Cerebellar nuclear complex (tissue), 1 donor: Measurements from ENCODE around the gene NCOA1.
"Not testable (repeated sequence)": the region's sequence is repeated elsewhere in the genome, so short reads cannot be mapped to it uniquely, and the experiment has no call there.

Source experiments
- DNase-seq, 2 experiments: peaks; one replicate each; lab custom pipeline; 2025; lab: John Stamatoyannopoulos, UW

The NCOA1 gene

DNA sequence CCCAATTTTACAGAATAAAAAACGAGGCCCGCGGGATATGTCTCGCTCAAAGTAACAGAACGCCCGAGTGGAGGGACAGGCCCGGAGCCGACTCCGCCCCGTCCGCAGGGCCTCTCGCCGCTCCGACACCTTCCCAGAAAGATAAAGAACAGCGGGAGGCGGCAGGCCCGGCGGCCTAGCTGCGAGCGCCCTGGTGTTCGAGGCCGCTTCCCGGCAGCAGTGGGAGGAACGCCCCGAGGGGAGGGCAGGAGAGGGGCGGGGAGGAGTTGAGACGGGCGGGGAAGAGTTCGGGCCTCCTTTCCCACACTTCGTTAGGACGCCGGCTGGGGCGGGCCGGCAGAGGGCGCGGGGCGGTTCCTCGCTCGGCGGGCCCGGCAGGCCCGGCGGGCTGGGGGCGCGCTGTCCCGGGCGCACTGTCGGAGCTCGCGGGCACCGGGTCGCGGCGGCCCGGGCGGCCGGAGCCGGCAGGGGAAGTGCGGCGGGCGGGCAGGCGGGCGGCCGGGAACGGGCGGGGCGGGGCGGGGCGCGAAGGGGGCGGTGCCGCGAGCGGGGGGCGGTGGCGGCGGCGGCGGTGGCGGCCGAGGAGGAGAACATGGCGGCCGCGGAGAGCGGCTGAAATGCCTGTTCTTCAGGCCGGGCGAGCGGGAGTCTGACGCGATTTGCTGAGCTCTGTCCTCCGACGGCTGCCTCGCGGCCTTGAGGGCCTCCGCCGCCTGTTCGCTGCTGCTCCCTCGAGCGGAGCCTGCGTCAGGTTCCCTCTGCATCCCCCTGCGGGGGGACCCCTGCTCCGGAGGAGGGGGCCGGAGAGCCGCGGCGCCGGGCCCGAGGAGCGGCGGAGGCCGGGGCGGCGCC lies at the start of gene NCOA1:
NCOA1 (plus strand) TSS at position 565 of the 852 bp plus-strand sequence. CDS start 167,424 bp downstream, outside the sequence.
- DNase-seq = peak in 1 of 2 experiments; percentile 29

DNA sequence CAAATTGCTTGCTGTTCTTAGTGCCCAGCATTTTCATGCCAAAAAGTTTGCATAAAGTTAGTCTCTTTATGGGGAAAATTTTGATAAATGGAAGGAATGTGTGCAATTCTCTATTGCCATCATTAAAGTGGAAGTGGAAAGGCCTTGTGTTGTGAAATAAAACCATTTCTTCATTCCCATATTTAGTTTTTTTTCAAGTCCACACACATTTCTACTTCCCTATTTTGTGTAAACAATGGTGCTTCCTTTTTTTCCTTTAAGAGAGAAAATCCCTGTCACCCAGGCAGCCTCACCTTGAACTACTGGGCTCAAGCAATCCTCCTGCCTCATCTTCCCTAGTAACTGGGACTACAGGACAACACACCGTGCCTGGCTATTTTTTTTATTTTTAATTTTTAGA lies 42.3 kb upstream of the NCOA1 start:
- DNase-seq = no peak

DNA sequence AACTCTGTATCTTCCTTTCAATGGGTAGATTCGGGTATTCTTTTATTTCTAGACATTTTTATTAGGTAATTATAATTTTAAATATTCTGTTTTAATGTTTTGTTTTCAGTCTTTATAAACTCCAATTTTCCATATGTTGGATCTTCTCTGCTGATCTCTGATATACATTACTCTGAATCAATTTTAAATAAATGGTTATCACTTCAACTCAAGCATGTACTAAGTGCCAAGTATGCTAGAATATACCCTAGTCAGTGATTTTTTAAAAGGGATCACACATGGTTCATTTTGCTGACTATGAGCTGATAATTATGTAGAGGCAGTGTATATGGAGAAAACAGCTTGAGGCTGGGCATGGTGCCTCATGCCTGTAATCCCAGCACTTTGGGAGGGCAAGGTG lies 41.7 kb upstream of the NCOA1 start:
- no peak for DNase-seq

DNA sequence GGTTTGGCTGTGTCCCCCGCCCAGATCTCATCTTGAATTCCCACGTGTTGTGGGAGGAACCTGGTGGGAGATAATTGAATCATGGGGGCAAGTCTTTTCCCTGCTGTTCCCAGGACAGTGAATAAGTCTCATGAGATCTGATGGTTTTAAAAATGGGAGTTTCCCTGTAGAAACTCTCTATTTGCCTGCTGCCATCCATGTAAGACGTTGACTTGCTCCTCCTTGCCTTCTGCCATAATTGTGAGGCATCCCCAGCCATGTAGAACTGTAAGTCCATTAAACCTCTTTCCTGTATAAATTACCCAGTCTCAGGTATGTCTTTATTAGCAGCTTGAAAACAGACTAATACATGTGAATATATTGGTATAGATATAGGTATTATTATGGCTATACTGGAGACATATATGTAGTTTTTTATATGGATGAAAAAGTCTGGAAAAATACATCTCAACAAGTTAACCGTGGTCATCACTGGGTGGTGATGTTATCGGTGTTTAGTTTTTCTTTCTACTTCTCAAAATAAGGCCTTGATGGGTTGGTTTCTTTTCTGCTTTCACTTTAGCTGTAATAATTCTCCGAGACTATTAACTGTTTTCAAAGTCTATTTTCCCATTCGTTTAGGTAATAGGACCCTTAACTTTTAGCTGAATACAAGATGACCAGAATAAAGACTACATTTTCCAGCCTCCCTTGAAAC lies 39.1 kb upstream of the NCOA1 start:
- no peak for DNase-seq

DNA sequence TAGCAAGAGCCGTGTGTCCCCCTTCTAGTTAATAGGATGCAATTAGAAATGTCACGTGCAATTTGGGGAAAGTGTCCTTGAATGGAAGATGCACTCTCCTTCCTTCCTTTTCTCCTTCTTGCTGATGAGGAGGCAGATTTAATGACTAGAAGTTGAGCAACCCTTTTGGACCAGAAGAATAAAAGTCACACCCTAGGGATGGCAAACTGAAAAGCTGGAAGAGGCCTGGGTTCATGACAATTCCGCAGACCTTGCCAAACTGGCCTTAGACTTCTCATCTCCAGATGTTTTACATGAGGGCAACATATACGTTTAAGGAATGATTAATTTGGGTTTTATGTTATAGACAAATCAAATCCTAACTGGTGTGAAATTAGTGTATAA lies 38.6 kb upstream of the NCOA1 start:
- no peak for DNase-seq

DNA sequence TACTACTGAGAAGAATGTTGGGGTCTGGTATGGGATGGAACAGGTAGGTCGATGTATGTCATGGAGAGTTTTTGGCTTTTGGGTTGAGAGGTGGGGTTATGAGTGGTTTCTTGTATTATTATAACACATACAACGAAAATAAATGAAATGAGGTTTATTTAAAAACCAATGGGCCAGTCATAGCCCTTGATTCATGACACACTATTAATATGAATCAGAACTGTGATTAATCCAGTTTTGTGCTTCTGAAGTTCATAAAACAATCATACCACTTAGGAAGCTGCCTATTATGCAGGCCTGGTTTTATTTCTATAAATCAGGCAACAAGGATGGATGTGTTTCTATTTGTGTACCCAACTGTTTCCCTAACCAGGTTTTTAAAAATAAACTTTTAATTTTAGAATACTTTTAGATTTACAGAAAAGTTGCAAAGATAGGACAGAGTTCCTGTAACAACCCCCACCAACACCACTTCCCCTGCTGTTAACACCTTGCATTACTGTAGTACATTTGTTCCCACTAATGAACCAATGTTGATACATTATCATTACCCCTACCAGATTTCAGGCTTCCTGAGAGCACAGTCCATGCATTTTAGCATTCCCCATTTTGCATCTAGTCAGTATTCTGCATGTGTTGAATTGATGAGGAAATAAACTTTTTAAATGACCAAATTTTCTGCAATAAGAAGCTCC lies 37.5 kb upstream of the NCOA1 start:
- DNase-seq = no peak

DNA sequence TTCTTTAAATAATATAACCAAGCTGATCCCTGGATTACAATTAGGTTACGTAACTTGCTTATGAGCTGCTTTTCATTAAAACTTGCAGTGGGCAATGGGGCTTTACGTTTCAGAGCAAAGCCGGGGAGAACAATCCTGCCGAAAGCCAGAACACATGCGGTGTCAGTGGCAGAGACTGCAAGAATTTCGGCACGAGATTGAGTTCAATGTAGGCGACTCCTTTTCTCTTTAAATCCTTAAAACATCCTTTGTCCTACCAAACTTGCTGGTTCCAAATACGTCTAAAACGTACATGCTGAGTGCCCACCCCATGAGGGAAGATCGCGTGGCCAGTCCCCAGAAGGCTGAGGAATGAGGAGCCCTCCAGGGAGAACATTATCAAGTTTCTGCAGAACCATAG lies 36.8 kb upstream of the NCOA1 start:
- no peak for DNase-seq

DNA sequence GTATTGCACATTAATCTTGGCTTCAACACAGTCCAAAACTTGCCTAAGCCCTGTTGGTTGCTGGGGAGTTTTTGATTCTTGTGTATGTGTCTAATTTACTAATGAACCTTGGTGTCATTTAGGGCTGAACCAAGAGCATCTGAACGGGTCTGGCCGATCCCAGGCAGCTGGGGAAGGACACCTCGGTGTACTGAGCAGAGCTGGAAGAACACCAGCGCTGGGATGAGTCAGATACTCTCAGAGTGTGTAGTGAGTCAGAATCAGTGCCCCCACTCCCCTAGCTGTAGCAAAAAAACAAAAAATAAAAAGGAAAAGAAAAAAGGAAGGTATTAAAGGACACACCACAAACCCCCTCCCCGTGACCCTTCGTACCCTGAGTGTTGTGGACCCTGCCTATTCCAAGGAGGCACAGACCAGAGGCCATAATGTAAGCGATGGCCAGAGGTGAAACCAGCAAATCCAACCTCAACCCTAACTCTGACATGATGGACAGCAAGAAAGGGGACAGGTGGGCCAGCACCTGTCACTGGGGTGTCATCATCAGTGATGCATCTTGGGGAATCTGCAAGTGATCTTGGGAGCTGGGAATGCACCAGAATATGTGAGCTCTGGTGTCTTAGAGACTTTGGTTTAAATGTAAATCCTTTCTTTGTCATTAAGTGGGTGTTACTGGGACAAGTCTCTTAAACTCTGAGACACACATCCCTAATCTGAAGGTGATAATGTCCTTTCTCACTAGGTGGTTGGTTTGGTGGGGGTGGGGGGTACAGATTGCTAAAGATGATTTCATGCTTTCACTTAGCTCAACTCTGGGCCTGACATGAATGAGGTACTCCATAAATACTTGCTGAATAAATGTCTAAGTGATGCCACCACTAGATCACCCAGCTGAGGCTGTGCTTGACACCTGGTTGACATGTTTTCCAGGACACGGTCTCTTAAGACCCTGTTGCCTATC lies 34.2 kb upstream of the NCOA1 start:
- DNase-seq = no peak

DNA sequence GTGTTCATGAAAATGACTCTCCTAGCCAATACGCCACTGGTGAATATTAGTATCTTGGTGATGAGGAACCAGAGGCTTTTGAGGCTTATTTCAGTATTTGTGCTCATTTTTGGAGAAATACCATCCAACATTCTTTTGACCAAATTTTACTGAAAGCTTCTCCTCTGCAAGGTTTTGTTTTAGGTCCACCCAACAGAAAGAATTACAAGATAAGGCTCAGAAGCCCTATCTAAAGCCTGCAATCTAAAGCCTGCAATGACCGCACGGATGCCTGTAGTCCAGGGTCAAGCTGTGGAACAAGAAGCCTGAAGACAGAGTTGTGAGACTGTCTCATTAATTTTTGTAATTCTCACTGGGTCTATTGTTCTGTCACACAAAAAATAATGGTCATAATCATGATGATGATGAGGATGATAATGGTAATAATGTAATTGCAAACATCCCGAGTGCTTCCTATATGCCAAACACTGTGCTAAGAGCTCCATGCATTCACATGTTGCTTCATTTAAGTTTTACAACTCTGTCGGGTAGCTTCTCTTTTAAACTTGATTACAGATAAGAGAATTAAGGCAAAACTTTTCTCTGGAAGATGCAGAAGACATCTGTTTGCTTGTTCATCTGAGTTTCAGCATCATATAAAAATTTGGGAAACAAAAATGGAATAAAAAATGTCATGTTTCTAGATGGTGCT lies 33.2 kb upstream of the NCOA1 start:
- DNase-seq = no peak

DNA sequence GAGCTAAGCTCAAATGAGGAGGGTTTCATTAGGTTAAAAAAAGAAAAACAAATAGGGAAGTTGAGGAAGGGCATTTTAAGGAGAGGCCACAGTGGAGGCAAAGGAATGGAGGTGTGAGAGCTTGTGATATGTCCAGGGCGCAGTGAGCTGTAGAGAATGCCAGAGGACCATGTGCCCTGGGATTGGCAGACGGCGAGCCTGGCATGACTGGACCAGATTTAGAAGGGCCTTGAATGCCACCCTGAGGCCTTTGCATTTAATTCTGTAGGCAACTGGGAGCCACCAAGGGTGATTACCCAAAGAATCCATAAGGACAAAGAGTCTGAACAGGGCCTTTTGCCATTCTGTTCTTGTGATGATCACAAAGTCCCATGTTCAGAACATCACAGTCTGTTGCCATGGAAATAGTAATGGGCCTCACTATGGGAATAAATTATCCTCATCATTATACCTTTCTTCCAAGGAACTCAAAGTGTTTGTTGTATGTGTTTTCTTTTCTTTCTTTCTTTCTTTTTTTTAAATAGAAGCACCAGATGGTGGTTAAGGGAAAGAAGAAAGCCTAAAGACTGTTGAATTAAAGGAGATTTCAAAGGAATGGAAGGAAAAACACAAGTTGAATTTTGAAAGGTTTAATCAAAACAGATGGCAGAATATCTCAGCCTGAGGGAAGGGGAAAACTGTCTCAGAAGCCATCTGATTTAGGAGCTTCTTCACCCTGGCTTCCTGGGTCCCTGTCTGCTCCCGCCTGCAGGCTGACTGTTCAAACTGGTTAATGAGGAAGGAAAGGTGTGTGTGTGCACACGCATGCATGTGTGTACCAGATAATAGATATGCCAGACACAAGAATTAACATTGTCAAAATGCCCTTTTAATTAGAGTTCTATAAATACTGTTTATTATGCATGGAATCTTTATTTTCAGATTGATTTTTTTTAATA lies 31.6 kb upstream of the NCOA1 start:
- DNase-seq = no peak

DNA sequence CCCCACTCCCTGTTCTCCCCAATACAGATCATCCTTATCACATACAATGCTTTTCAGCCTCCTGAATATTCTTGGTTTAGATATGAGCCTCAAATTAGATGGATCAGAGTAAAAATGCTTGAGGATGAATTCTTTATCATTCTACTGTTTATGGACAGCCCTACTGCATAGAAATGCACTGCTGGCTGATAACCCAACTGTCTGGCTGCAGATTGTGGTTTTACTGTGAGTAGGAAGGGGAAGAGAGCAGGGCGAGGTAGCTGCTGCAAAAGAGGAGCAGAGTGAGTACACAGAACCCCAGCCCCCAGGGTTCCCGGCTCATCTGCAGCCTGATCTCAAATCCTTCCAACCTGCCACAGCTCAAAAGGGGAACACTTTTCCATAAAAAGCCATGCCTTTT lies 29.4 kb upstream of the NCOA1 start:
- DNase-seq = no peak

DNA sequence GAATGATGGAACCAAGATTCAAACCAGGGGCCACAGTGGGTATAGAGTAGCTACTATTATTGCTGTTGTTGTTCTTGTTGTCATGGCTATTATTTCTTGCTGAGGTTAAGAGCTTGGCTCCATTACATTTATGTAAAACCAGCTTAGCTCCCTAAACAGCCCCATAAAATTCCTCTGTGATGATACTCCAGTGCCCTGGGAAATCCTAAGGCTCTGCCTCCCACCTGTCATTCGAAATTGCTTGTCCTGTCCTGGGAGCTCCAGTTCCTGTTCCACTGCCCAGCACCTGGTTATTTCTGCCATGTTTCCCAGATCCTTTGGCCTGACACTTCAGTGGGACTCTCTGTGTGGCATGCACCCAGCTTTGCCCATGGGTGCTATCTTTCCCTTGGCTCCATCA lies 27.8 kb upstream of the NCOA1 start:
- no peak for DNase-seq

DNA sequence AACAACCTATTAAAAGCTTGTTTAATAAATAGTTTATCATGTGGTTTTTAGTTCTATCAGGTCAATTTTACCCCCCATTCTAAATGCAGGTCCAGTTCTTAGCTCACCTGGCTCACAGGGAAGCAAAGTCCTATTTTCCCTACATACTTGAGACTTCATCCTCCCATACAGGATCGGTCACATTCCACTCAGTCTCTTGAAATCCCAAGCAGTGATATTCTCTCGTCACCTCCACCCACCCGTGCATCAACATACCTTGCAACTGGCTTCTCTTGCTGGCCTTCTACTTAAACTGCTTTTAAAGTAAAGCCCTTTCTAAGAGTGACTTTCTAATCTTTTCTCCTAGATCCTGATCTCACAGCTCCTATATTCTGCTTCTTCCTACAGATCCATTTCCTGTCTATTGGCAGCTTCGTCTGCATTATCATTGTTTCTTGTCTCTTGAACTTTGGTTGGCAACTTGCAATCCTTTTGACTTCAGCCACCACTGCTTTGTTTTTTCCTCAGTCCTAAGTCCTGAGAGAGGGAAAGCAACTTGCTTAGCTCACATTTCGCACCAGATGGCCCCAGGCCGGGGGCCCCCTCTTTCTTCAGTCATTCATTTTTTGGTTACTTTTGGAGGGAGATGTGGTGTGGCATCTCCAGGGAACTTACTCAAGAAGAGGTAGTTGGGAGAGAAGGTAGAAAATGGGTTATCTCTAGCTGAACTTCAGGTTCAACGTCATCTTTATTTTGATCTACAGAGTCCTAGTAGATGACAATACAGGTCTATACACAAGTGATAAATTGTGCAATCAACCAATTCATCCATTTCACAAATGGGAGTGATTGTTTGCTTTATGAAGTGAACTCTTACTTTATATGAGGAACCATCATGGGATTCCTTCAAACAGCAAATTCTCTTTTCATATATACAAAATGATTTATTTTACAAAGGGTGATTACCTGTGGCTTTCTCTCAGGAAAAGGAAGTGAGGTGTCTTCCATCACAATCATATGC lies 23.9 kb upstream of the NCOA1 start:
- no peak for DNase-seq

DNA sequence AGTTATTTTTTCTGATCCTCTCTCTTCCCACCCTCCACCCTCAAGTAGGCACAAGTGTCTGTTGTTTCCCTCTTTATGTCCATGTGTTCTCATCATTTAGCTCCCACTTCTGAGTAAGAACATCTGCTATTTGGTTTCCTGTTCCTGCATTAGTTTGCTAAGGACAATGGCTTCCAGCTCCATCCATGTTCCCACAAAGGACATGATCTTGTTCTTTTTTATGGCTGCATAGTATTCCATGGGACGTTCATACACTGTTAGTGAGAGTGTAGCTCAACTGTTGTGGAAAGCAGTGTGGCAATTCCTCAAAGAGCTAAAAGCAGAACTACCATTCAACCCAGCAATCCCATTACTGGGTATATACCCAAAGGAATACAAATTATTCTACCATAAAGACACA lies 22.6 kb upstream of the NCOA1 start:
- DNase-seq = not testable (repeated sequence)

DNA sequence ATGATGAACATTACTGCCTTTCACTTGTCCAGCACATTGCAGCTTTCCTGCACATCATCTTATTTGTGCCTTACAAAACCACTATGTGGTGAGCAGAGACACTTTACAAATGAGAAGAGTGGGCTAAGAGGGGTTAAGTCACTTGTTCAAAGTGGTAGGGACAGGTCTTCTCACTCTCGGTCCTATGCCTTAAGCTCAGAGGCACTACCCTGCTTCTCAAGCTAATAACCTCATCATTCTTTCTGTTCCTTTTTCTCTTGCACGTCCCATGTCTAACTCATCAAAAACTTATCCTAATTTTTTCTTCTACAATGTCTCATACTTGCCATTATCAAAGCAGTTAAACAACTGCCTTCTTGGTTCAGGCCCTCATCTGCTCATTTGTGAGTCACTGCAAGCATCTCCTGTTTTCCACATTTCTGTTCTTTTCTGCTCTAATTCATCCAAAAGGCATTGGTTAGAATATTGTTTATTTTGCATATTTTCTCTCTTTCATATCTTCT lies 21.9 kb upstream of the NCOA1 start:
- DNase-seq = no peak

DNA sequence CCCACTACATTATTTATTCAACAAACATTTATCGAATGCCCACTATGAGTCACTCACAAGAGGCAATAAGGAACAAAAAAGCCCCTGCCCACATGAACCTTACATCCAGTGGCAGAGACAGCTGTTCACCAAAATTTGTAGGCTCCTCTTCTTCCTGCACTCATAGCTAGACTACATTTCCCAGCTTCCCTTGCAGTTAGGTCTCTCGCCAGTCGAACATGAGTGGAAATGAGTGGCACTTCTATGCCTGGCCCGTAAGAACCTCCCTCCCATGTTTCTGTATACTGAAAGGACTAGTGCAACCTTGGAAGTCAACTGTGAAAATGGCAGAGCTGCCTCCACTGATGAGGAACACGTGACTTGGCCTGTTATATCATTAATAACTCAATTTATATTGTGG lies 19.4 kb upstream of the NCOA1 start:
- no peak for DNase-seq

DNA sequence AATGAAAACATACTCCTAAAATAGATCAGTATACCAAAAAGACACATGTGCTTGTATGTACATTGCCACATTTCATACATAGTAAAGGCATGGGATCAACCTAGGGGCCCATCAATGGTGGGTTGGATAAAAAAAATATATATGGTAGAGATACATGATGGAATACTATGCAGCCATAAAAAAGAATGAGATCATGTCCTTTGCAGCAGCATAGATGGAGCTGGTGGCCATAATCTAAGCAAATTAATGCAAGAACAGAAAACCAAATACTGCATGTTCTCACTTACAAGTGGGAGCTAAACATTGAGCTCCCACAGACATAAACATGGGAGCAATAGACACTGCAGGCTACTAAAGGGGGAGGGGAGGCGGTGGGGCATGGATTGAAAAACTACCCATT lies 18.6 kb upstream of the NCOA1 start:
- DNase-seq = no peak

DNA sequence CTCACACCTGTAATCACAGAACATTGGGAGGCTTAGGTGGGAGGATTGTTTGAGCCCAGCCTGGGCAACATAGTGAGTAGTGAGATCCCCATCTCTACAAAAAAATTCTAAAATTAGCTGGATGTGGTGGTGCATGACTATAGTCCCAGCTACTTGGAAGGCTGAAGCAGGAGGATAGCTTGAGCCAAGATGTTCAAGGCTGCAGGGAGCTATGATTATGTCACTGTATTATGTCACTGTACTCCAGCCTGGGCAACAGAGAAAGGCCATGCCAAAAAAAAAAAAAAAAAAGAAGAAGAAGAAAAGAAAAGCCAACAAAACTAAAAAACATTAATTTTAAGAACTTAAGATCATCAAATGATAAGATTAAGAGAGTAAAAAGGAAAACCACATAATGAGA lies 17.4 kb upstream of the NCOA1 start:
- no peak for DNase-seq

DNA sequence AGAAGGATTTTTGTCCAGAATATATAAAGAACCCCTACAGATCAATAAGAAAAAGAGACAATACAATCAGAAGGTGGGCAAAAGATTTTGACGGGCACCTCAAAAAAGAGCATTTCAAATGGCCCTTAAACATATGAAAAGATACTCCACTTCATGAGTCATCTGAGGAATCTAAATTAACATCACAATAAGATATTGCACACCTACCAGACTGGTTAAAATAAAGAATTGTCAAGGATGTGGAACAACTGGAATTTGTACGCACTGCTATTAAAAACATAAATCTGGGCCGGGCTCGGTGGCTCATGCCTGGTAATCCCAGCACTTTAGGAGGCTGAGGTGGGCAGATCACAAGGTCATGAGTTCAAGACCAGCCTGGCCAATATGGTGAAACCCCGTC lies 17.0 kb upstream of the NCOA1 start:
- DNase-seq = no peak
